ENCODE results near the gene PDZD4.

GRCh38 chrX:153768311-153769157 lies 61.8 kb downstream of the PDZD4 start:
- TF ChIP-seq CTCF (conservative IDR thresholded peaks at IDR 0.05; ENCODE audit: low read depth, low read length) (no peak), BHLHE40 (IDR thresholded peaks at IDR 0.05; ENCODE audit: low read depth, low read length) (no peak), POLR2A (IDR thresholded peaks at IDR 0.05; ENCODE audit: low read depth, low read length) (no peak), MXI1 (IDR thresholded peaks at IDR 0.05; ENCODE audit: borderline replicate concordance, low read depth, low read length) (no peak), CEBPB (IDR thresholded peaks at IDR 0.05; ENCODE audit: low read depth, low read length) (no peak), MAFK (IDR thresholded peaks at IDR 0.05; ENCODE audit: low read depth, low read length) (no peak), FOS (IDR thresholded peaks at IDR 0.05; ENCODE audit: low read depth, low read length) (no peak), RFX5 (IDR thresholded peaks at IDR 0.05; ENCODE audit: low read depth, low read length) (no peak), NFE2L2 (IDR thresholded peaks at IDR 0.05; ENCODE audit: low read depth, low read length) (no peak), RAD21 (IDR thresholded peaks at IDR 0.05; ENCODE audit: low read length) (no peak), USF2 (IDR thresholded peaks at IDR 0.05; ENCODE audit: low read depth, low read length) (no peak)

All from IMR-90 (cell line).